ENCODE data around the gene SMARCB1.

DNA sequence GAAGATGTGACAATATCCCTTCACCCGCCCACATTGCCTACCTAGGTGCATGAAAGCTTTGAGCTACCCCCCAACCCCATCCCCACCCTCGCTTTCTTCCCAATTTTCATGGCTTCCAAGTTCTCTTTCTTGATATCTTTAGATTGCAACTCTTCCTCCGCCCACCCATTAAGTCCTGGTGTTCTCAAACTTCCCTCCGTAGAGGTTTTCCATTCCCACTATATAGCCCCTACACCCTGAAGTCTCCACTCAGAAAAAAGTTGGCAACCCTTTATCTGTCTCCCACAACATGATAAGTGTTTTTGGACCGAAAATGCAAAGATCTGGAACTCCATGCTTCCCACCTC lies 36.4 kb upstream of the SMARCB1 start:
- TF ChIP-seq, protein P1, sequence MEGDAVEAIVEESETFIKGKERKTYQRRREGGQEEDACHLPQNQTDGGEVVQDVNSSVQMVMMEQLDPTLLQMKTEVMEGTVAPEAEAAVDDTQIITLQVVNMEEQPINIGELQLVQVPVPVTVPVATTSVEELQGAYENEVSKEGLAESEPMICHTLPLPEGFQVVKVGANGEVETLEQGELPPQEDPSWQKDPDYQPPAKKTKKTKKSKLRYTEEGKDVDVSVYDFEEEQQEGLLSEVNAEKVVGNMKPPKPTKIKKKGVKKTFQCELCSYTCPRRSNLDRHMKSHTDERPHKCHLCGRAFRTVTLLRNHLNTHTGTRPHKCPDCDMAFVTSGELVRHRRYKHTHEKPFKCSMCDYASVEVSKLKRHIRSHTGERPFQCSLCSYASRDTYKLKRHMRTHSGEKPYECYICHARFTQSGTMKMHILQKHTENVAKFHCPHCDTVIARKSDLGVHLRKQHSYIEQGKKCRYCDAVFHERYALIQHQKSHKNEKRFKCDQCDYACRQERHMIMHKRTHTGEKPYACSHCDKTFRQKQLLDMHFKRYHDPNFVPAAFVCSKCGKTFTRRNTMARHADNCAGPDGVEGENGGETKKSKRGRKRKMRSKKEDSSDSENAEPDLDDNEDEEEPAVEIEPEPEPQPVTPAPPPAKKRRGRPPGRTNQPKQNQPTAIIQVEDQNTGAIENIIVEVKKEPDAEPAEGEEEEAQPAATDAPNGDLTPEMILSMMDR (IDR thresholded peaks at IDR 0.05) = no peak
- TF ChIP-seq POLR2AphosphoS5 (IDR thresholded peaks at IDR 0.05) (no peak), POLR2A (IDR thresholded peaks at IDR 0.05) (no peak)

Measured in sigmoid colon (tissue), 4 donors.